RWPE2 (cell line): ENCODE measurements around the gene RNF11.
"Not testable (repeated sequence)": the region's sequence is repeated elsewhere in the genome, so short reads cannot be mapped to it uniquely, and the experiment has no call there.

Experiments
- ATAC-seq: fragments of 200-7000 bp; cut with Tn5 transposase; 3 replicates; pipeline ENCODE4 v1.9.1; 2021; ENCODE audit warnings: low read depth
- DNase-seq: peaks from one replicate; pipeline ENCODE4 v3.0.0-alpha.2; 2020; ENCODE audit warnings: low spot score
- H3K27ac ChIP-seq: fragments of 450-650 bp; 2 replicates; pipeline ENCODE4 v1.5.1; 2017; ENCODE audit warnings: mild to moderate bottlenecking; ENCODE audit not compliant: poor library complexity, severe bottlenecking
- H3K27me3 ChIP-seq: fragments of 250-450 bp; sonication (Bioruptor Pico); 2 replicates; pipeline ENCODE4 v1.5.1; 2021; ENCODE audit warnings: mild to moderate bottlenecking, moderate library complexity; ENCODE audit not compliant: insufficient read depth, poor library complexity, severe bottlenecking
- H3K36me3 ChIP-seq: fragments of 250-450 bp; sonication (Bioruptor Pico); 2 replicates; pipeline ENCODE4 v1.5.1; 2020; ENCODE audit warnings: low read depth, mild to moderate bottlenecking, moderate library complexity
- H3K4me1 ChIP-seq: fragments of 250-450 bp; sonication (Bioruptor Pico); 2 replicates; pipeline ENCODE4 v1.5.1; 2021; ENCODE audit warnings: mild to moderate bottlenecking, moderate library complexity; ENCODE audit not compliant: insufficient read depth, poor library complexity, severe bottlenecking
- H3K4me3 ChIP-seq: fragments of 250-450 bp; sonication (Bioruptor Pico); 2 replicates; pipeline ENCODE4 v1.5.1; 2021; ENCODE audit warnings: mild to moderate bottlenecking, moderate library complexity; ENCODE audit not compliant: severe bottlenecking
- H3K9me3 ChIP-seq: fragments of 250-450 bp; sonication (Bioruptor Pico); 2 replicates; pipeline ENCODE4 v1.5.1; 2021; ENCODE audit warnings: mild to moderate bottlenecking, moderate library complexity; ENCODE audit not compliant: severe bottlenecking
- TF ChIP-seq, protein P1 (sequence below): fragments of 450-650 bp; IDR thresholded peaks from one replicate; pipeline ENCODE4 v1.5.1; 2017; ENCODE audit warnings: mild to moderate bottlenecking, moderate library complexity; ENCODE audit not compliant: poor library complexity, severe bottlenecking

RNF11 gene

GRCh38 chr1:51249445-51249844 lies 13.4 kb downstream of the RNF11 start:
- no peak overlapping the region for H3K4me3 ChIP-seq
- peaks cover 9% of the 10 kb centered on the region for H3K36me3 ChIP-seq
- no peaks in the 10 kb centered on the region for H3K9me3 ChIP-seq
- no peak overlapping the region for H3K27ac ChIP-seq
- H3K27me3 ChIP-seq = no peaks in the 10 kb centered on the region
- DNase-seq (no peak), ATAC-seq (no peak)
- H3K4me1 ChIP-seq = no peaks in the 10 kb centered on the region
- TF ChIP-seq, protein P1, sequence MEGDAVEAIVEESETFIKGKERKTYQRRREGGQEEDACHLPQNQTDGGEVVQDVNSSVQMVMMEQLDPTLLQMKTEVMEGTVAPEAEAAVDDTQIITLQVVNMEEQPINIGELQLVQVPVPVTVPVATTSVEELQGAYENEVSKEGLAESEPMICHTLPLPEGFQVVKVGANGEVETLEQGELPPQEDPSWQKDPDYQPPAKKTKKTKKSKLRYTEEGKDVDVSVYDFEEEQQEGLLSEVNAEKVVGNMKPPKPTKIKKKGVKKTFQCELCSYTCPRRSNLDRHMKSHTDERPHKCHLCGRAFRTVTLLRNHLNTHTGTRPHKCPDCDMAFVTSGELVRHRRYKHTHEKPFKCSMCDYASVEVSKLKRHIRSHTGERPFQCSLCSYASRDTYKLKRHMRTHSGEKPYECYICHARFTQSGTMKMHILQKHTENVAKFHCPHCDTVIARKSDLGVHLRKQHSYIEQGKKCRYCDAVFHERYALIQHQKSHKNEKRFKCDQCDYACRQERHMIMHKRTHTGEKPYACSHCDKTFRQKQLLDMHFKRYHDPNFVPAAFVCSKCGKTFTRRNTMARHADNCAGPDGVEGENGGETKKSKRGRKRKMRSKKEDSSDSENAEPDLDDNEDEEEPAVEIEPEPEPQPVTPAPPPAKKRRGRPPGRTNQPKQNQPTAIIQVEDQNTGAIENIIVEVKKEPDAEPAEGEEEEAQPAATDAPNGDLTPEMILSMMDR = no peak

- not testable (repeated sequence) for H3K4me3 ChIP-seq, H3K27ac ChIP-seq, H3K36me3 ChIP-seq, DNase-seq, H3K4me1 ChIP-seq, ATAC-seq, H3K9me3 ChIP-seq, H3K27me3 ChIP-seq
These were observed 14.7 kb downstream of the RNF11 start for GRCh38 chr1:51250729-51251128.

- DNase-seq, H3K9me3 ChIP-seq, H3K27me3 ChIP-seq, H3K4me1 ChIP-seq, H3K4me3 ChIP-seq, H3K36me3 ChIP-seq, ATAC-seq, H3K27ac ChIP-seq: not testable (repeated sequence)
These were observed 15.1 kb downstream of the RNF11 start for GRCh38 chr1:51251165-51251564.

GRCh38 chr1:51252366-51252765 lies 16.3 kb downstream of the RNF11 start:
- H3K27me3 ChIP-seq = no peaks in the 10 kb centered on the region
- ATAC-seq (no peak), DNase-seq (no peak)
- H3K4me1 ChIP-seq = no peaks in the 10 kb centered on the region
- no peak overlapping the region for H3K27ac ChIP-seq
- TF ChIP-seq, protein P1 = no peak
- H3K36me3 ChIP-seq = peaks cover 3% of the 10 kb centered on the region; the same call in 1 of the 2 replicates
- no peak overlapping the region for H3K4me3 ChIP-seq
- H3K9me3 ChIP-seq = no peaks in the 10 kb centered on the region

DNA sequence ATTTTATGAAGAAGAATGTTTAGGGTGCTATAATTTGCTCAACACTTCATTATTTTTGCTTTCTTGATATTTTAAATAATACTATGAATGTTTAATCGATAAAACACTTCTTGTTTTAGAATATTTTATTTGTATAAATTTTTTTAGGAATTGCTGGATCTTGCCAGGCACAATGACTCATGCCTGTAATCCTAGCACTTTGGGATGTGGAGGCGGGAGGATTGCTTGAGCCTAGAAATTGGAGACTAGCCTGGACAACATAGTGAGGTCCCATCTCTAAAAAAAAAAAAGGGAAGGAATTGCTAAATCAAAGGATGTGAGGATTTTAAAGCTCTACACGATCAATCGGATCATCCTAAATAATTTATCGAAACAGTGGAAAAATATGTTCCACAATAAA lies 17.6 kb downstream of the RNF11 start:
- no peak overlapping the region for H3K27ac ChIP-seq
- H3K36me3 ChIP-seq = peaks cover 3% of the 10 kb centered on the region; the same call in 1 of the 2 replicates
- no peak for DNase-seq
- H3K9me3 ChIP-seq = no peaks in the 10 kb centered on the region
- no peaks in the 10 kb centered on the region for H3K4me1 ChIP-seq
- TF ChIP-seq, protein P1 = no peak
- H3K4me3 ChIP-seq = no peak overlapping the region
- no peaks in the 10 kb centered on the region for H3K27me3 ChIP-seq
- no peak for ATAC-seq

GRCh38 chr1:51255331-51255730 lies 19.3 kb downstream of the RNF11 start:
- ATAC-seq = no peak
- Histone ChIP-seq H3K4me1 (peaks cover 3% of the 10 kb centered on the region), H3K4me3 (no peak overlapping the region), H3K27ac (no peak overlapping the region), H3K36me3 (peaks cover 3% of the 10 kb centered on the region; the same call in 1 of the 2 replicates), H3K27me3 (no peaks in the 10 kb centered on the region), H3K9me3 (no peaks in the 10 kb centered on the region)
- TF ChIP-seq, protein P1 = no peak
- DNase-seq = no peak
